DMS114 treated with DMSO at 0.1 percent for 48 hours (cell line): ENCODE results near the gene TMED7.

Experiments
- DNase-seq: peaks from one replicate; lab custom pipeline; 2025; ENCODE audit not compliant: unreplicated experiment; lab: John Stamatoyannopoulos, UW

Gene TMED7

GRCh38 chr5:115629903-115630302 is 4.1 kb upstream of the TMED7 start:
- no peak for DNase-seq

DNA sequence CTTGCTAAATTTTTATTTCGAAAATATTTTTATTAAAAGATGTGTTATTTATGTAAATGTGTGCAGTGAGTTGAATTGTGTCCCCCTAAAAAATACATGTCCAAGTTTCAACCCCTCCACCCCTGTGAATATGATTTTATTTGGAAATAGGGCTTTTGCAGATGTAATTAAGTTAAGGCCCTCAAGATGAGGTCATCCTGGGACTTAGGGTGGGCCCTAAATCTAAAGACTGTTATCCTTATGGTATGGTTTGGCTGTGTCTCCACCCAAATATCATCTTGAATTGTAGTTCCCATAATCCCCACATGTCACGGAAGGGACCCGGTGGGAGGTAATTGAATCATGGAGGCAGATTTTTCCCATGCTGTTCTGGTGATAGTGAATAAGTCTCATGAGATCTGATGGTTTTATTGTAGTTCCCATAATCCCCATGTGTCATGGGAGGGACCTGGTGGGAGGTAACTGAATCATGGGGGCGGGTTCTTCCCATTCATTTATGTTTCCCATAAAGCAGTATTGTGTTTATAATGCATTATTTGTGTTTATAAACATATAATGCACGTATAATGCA is 1.5 kb upstream of the TMED7 start:
- DNase-seq: no peak

- DNase-seq: no peak
These were observed 598 bp upstream of the TMED7 start for GRCh38 chr5:115626445-115626823.

DNA sequence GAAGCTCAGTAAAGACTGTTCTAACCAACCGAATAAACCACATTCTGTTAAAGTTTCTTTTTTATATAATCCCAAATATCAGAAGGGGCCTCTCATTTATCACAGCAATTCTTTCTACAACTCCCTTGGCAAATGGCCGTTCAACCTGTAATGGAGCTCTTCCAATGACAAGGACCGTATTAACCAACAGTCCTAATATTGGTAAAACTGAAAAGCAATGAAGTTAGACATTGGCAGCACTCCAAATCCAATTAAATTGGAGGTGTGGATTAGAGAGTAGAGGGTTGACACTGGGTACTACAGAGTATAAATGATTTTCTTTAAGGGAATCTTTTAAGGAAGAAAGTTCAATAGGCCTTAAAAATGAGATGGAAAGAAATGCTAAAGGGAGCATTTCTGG is 842 bp downstream of the TMED7 start:
- DNase-seq: no peak

- no peak for DNase-seq
These were observed 2.2 kb downstream of the TMED7 start for GRCh38 chr5:115623658-115624057.

GRCh38 chr5:115621365-115621900 is 4.4 kb downstream of the TMED7 start:
- no peak for DNase-seq

DNA sequence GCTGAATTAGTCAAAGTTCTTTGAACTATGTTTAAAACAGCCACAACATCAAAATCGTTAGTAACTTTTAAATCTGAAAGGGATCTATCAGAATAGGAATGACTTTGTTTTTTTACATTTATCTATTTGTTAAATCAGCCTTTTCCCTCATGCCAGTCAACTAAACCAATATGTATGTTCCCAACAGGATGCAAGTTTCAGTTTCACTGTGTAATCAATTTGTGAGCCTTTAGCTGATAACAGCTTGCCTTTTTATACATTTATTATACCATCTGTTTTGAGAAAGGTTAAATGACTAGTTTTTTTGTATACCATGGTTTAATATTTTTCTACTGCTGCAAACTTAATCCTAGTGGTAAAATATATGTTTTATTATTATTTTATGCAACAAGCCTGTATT is 8.9 kb downstream of the TMED7 start:
- no peak for DNase-seq

DNA sequence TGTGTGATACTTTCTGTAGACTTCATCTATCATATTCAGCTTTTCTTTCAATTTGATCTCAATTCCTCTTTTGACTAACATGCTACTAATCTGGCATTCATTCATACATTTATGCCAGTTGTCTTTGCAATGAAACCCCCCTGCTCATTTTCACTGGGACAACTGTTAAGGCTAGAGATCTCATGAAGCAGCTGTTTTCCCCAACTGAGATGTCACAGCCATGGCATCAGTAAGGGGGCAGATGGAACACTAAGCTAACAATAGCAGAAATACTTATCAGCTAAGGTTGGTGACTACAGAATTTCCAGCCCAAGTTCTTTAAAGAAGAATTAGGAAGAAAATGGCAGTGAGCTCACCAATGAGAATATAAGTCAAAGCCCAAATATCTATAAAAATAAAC is 9.4 kb downstream of the TMED7 start:
- DNase-seq: no peak

- DNase-seq: no peak
These were observed 14.0 kb downstream of the TMED7 start for GRCh38 chr5:115611873-115612272.

DNA sequence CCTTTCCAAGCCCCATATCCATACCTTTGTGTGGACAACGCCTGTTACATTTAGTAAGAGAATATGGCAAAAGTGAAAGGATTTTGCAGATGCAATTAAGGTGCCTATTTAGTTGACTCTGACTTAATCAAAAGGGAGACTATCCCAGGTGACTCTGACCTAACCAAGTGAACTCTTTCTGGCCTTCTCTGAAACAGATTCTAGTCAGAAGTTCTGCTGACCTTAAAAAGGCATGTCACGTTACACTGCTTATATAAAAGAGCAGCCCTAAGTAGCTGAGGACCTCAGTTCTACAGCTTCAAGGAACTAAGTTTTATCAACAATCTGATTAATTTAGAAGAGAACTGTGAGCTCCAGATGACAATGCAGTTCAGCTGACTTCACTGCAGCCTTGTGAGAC is 17.9 kb downstream of the TMED7 start:
- no peak for DNase-seq

DNA sequence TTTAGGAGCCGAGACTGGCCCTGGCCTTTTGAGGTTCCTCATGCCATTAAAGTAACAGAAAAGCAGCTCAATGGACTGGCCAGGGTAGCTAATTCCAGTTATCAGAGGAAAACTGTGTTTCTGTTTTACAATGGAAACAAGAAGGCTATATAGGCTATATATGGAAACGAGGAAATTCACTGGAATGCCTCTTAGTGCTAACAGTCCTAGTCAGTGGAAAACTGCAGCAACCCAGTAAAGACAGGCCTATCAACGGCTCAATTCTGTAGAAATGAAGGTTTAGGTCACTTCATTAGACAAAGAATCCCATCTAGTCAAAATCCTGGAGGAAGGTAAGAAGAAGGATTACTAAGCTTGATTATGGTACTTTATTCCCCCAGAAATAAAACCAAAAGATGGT is 20.4 kb downstream of the TMED7 start:
- no peak for DNase-seq

GRCh38 chr5:115602591-115603125 is 23.2 kb downstream of the TMED7 start:
- no peak for DNase-seq

DNA sequence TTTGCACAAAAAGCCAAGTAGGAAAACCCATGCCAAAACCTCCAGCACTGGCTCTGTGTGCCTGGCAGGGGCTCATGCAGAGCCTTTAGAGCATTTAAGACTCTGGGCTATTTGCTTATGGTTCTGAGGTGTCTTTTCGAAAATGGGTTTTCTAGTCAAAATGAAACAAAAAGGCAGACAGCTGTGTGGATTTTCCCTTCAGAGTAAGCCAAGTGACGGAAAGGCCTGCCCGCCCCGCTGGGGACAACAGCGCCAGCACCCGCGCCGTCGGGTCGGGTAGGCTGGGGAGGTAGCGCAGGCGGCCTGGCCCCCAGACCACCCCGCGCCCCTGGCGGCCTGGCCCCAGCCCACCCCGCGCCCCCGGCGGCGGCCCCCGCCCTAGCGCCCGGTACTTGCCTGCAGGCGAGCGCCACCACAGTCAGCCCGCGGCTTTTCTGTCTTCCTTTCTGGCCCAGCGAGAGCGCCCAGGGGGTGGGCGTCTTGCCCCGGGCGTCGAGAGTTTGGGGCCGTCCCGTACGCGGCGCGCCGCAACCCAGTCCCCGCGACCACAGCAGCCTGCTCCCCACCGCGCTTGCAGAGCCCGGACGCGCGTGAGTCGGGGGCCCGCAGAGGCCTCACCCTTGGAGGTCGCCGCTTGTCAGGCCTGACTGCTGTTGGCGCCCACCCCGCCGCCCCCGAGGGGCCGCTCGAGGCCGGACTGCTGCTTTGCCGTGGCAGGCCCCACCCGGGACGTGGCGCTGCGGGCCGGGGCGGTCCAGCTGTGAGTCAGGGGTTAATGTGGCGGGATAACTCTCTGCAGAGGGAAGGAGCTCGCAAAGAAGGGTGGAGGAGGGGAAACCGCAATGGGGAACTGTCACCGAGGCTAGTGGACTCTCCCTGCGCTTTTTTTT is 23.9 kb downstream of the TMED7 start, which contains the start of gene TICAM2:
TSS of gene TICAM2 (minus strand) at position 779 of the 890 bp plus-strand sequence. CDS start 21,223 bp downstream, outside the sequence.
- no peak for DNase-seq

GRCh38 chr5:115600766-115601165 is 25.1 kb downstream of the TMED7 start:
- DNase-seq: no peak

- DNase-seq: no peak
These were observed 25.9 kb downstream of the TMED7 start for GRCh38 chr5:115599924-115600323.

DNA sequence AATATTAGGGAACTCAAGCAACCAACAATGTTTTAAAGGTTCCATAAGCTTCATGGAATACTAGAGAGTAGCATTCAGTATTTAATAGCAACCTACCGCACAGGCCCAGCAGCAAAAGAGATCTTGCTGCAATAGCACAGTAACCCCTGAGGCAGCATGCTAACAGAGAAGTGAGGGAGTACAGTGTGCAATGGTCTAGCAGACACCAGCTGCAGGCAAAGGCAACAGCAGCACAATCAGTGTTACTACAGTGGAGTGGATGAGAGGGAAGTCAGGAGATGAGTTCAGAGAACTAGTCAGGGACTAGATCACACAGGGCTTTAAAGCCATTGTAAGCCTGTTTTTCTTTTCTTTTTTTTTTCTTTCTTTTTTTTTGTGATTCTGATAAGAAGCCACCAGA is 26.3 kb downstream of the TMED7 start:
- DNase-seq: no peak

DNA sequence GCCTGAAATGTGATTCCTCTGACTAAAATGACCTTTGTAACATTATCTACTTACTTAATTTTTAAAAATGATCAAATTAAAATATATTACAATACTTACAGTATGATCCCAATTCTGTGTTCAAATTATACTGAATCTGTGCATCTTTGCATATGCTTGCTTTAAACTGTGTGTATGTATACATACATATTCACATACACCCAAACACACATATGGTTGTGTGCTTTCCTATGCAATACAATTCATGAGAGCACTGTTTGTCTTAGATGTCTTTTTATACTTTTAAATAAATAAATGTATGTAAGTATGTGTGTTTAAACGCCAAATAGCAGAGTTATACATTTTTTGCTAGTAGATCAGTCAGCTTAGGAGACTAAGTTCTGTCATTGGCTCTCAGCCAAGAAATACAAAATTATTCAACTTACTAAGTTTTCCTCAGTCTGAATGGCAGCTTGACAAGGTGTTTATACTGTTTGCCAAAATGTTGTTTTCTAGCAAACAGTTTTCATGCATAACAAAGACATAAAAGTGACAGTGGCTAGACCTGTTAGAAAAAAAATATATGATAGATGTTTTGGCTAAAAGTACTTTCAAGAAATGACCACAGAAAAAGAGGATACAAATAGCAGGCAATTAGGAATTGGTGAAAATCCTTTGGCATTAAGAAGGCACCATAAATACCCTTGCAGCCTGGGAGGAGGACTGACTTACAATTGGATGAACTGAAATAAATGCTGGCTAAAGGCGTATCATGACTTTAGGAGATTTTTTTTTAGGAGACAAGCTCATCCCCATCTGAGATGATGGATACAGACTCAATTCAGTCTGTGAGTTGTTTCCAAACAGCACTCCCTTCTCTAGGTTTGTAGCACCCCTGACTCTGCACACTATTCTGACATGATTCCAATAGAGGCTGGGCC is 31.4 kb downstream of the TMED7 start:
- DNase-seq: no peak

GRCh38 chr5:115589043-115589442 is 36.8 kb downstream of the TMED7 start:
- DNase-seq: no peak

- no peak for DNase-seq
These were observed 37.2 kb downstream of the TMED7 start for GRCh38 chr5:115588640-115589039.

DNA sequence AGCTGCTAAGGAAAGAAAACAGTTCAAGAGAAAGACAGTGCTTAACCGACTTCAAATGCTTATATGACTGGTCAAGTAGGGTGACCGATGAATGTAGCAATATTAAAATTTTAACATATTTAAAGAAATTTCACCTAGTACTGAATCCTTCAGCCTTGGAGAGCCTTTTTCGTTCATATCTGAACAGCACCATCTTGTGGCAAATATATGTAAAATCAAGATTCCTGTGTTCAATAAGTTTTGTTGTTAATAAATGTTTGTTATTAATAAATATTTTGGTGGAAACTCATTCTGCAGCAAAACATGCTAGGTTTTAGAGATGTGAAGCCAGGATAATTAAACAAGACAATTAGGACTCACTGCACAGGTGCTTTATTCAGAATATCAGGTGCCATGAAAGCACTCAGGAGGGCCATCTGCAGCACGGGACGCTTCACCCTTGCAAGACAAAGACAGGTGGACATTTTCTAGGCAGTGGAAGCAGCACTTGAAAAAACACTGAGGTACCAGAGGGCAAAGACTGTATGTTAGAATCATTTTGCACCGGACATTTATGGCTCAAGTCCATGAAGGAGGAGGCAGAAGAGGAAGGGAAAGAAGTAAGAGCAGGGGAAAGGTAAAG is 39.2 kb downstream of the TMED7 start:
- DNase-seq: peak; percentile 53

DNA sequence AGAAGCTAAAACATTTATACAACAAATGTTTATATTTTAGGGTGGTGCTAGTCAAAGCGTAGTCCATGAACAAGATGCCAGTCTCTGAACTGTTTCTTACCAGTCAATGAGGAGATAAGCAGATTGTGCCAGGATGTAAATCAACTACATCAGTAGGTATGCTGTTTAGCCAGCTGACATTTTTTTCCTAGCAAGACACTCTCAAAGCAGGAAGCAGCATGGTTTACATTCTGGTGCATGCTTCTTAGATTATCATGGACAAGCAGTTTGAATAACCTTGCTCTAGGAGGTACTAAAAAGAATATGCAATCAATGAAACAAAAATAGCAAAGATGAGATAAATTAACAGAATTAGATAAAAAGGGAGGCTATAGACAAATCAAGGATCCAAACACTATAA is 40.6 kb downstream of the TMED7 start:
- no peak for DNase-seq
